Adipose tissue (tissue), 3 donors: ENCODE results near the gene KIAA0930. TPM values are rescaled to one million over a fixed set of nuclear protein-coding genes. Genes with fewer than 3 reads are reported as not detected.

Source experiments
- H3K27ac ChIP-seq: one replicate; pipeline ENCODE4 v1.5.1; 2013; ENCODE audit warnings: low read depth, low read length
- WGBS, 3 donors: extraction: QIAGEN DNeasy Blood & Tissue Kit; methylation state at CpG; one replicate each; pipeline ENCODE4 v1.1.7; 2013; 5-methylcytosine and 5-hydroxymethylcytosine counted together
- polyA plus RNA-seq, 3 donors: library from polyadenylated mRNA; stranded (reverse); fragments of 200-250 nt; gene quantifications; one replicate each; pipeline ENCODE4 v1.2.3, GENCODE V29; 2013
- donor health status: healthy with polysubstance abuse.
- donor health status: Bipolar disorder and iron deficiency.
- donor health status: healthy.

KIAA0930 gene
- polyA plus RNA-seq, 3 donors: 16.1 to 31.6 (median 26.2) TPM

GRCh38 chr22:45225732-45226502 lies 14.8 kb downstream of the KIAA0930 start:
- no peak overlapping the region for H3K27ac ChIP-seq
- WGBS, 3 donors: 63 to 68% (median 64%) methylated on average over 26 of the region's 26 CpGs

- H3K27ac ChIP-seq: no peak overlapping the region
- WGBS, 3 donors: 79 to 87% (median 85%) methylated on average over 19 of the region's 19 CpGs
These were observed 15.5 kb downstream of the KIAA0930 start for GRCh38 chr22:45224988-45225731.

GRCh38 chr22:45224331-45224730 lies 16.4 kb downstream of the KIAA0930 start:
- H3K27ac ChIP-seq: no peak overlapping the region

GRCh38 chr22:45223304-45224117 lies 17.2 kb downstream of the KIAA0930 start:
- 58 to 64% (median 59%) methylated on average over 5 of the region's 5 CpGs for WGBS, 3 donors
- H3K27ac ChIP-seq: no peak overlapping the region

More at GRCh38 chr22:45224331-45224730, 16.4 kb downstream of the KIAA0930 start:
- WGBS, 3 donors: 78 to 84% (median 83%) methylated on average over 11 of the region's 11 CpGs

- 43 to 82% (median 55%) methylated on average over 5 of the region's 5 CpGs for WGBS, 3 donors
- H3K27ac ChIP-seq: no peak overlapping the region
These were observed 19.5 kb downstream of the KIAA0930 start for GRCh38 chr22:45221201-45221600.

- H3K27ac ChIP-seq: no peak overlapping the region
- 83 to 88% (median 86%) methylated on average over 9 of the region's 9 CpGs for WGBS, 3 donors
These were observed 21.7 kb downstream of the KIAA0930 start for GRCh38 chr22:45218976-45219375.

GRCh38 chr22:45217806-45218205 lies 22.9 kb downstream of the KIAA0930 start:
- 95 to 98% (median 95%) methylated on average over 14 of the region's 14 CpGs for WGBS, 3 donors
- no peak overlapping the region for H3K27ac ChIP-seq

GRCh38 chr22:45217345-45217744 lies 23.3 kb downstream of the KIAA0930 start:
- no peak overlapping the region for H3K27ac ChIP-seq
- WGBS, 3 donors: 95 to 98% (median 97%) methylated on average over 6 of the region's 6 CpGs

GRCh38 chr22:45216133-45217003 lies 24.3 kb downstream of the KIAA0930 start:
- no peak overlapping the region for H3K27ac ChIP-seq
- WGBS, 3 donors: 39 to 65% (median 64%) methylated on average over 22 of the region's 22 CpGs

- WGBS, 3 donors: 39 to 75% (median 50%) methylated on average over 22 of the region's 22 CpGs
- peak overlapping the region; percentile 53 for H3K27ac ChIP-seq
These were observed 27.5 kb downstream of the KIAA0930 start for GRCh38 chr22:45212992-45213751.

- 33 to 57% (median 36%) methylated on average over 14 of the region's 14 CpGs for WGBS, 3 donors
These were observed 28.4 kb downstream of the KIAA0930 start for GRCh38 chr22:45212306-45212709.

GRCh38 chr22:45211848-45212247 lies 28.8 kb downstream of the KIAA0930 start:
- 71 to 93% (median 88%) methylated on average over 18 of the region's 18 CpGs for WGBS, 3 donors
- H3K27ac ChIP-seq: no peak overlapping the region

More at GRCh38 chr22:45212306-45212709, 28.4 kb downstream of the KIAA0930 start:
- no peak overlapping the region for H3K27ac ChIP-seq

- WGBS, 3 donors: 79 to 94% (median 87%) methylated on average over 8 of the region's 8 CpGs
- no peak overlapping the region for H3K27ac ChIP-seq
These were observed 29.3 kb downstream of the KIAA0930 start for GRCh38 chr22:45211435-45211834.

- H3K27ac ChIP-seq: no peak overlapping the region
- 75 to 94% (median 84%) methylated on average over 8 of the region's 8 CpGs for WGBS, 3 donors
These were observed 29.7 kb downstream of the KIAA0930 start for GRCh38 chr22:45210991-45211390.

- 89 to 91% (median 90%) methylated on average over 10 to 11 of the region's 11 CpGs for WGBS, 3 donors
- H3K27ac ChIP-seq: no peak overlapping the region
These were observed 30.1 kb downstream of the KIAA0930 start for GRCh38 chr22:45210577-45210976.

- 90 to 96% (median 94%) methylated on average over 7 of the region's 7 CpGs for WGBS, 3 donors
- no peak overlapping the region for H3K27ac ChIP-seq
These were observed 30.5 kb downstream of the KIAA0930 start for GRCh38 chr22:45210174-45210573.
